HCT116 (cell line): ENCODE results near the gene PKNOX2. TPM values are rescaled to one million over a fixed set of nuclear protein-coding genes. Genes with fewer than 3 reads are reported as not detected.

Experiments used
- ATAC-seq: fragments of 200-7000 bp; cut with Tn5 transposase; 2 replicates; pipeline ENCODE4 v1.9.1; 2020; ENCODE audit warnings: mild to moderate bottlenecking, moderate library complexity
- BruUV-seq: library from RNA; stranded (reverse); fragments of 400-500 nt; replicated peaks from 2 replicates; lab custom pipeline; 2021; lab: Mats Ljungman, UMichigan
- CTCF ChIA-PET: fragments of 300-600 bp; sonication (Branson Sonifier 250); formaldehyde crosslinking; loops from one replicate; lab custom pipeline; 2021; ENCODE audit warnings: antibody characterized with exemption; lab: Charles Lee
- POLR2A ChIA-PET: fragments of 300-600, 350-600 bp; sonication (Branson Sonifier 250); formaldehyde crosslinking; loops from one replicate; lab custom pipeline; 2021; ENCODE audit warnings: antibody characterized with exemption; lab: Charles Lee
- RAD21 ChIA-PET, 2 experiments: fragments of 300-600 bp; sonication (Branson Sonifier 250); formaldehyde crosslinking; loops; one replicate each; lab custom pipeline; 2023; ENCODE audit warnings: low total read pairs in 2 of 2; ENCODE audit not compliant: uncharacterized antibody in 2 of 2, unreplicated experiment in 2 of 2, low non-redundant PET in 1 of 2; lab: Charles Lee
- DNase-seq: peaks from one replicate; pipeline ENCODE4 v3.0.0-alpha.2; 2010; ENCODE audit warnings: low read depth, low spot score
- H2AFZ ChIP-seq: fragments of 200-600 bp; shearing (Covaris generic), sonication (generic); 2 replicates; pipeline ENCODE4 v1.6.1; 2017; ENCODE audit warnings: low read depth, mixed run types, mixed read lengths, antibody characterized with exemption, low read length; ENCODE audit not compliant: poor library complexity, severe bottlenecking
- H3K27ac ChIP-seq: 2 replicates; pipeline ENCODE4 v1.5.1; 2012; ENCODE audit warnings: low read depth, low read length
- H3K27me3 ChIP-seq: fragments of 200-600 bp; sonication (generic); 2 replicates; pipeline ENCODE4 v1.6.1; 2016; ENCODE audit warnings: mixed run types, low read length, mixed read lengths; ENCODE audit not compliant: insufficient read depth
- H3K36me3 ChIP-seq, 2 experiments: fragments of 200-500 bp in 1 of 2; fragments of 200-600 bp in 1 of 2; sonication (Bioruptor generic) in 1 of 2; sonication (generic) in 1 of 2; 2 replicates each; pipeline versions ENCODE4 v1.5.1 to v1.6.1; 2014 to 2016; ENCODE audit warnings: low read length in 2 of 2, inconsistent platforms in 1 of 2, mixed read lengths in 1 of 2, mixed run types in 1 of 2; ENCODE audit not compliant: insufficient read depth in 2 of 2, control insufficient read depth in 1 of 2
- H3K4me1 ChIP-seq, 2 experiments: fragments of 200-600 bp in 1 of 2; sonication (generic) in 1 of 2; 2 replicates each; pipeline versions ENCODE4 v1.5.1 to v1.6.1; 2012 to 2017; ENCODE audit warnings: low read length in 2 of 2, inconsistent platforms in 1 of 2, mild to moderate bottlenecking in 1 of 2, mixed read lengths in 1 of 2, mixed run types in 1 of 2, moderate library complexity in 1 of 2; ENCODE audit not compliant: insufficient read depth in 2 of 2, control insufficient read depth in 1 of 2
- H3K4me2 ChIP-seq: fragments of 200-600 bp; sonication (generic); 2 replicates; pipeline ENCODE4 v1.6.1; 2017; ENCODE audit warnings: mixed run types, low read length, mixed read lengths
- H3K4me3 ChIP-seq, 2 experiments: fragments of 200-600 bp in 1 of 2; sonication (generic) in 1 of 2; replicated peaks in 1 of 2; 2 replicates each; pipeline ENCODE4 v1.5.1; 2011 to 2016; ENCODE audit warnings: low read length in 2 of 2, control low read depth in 1 of 2, low read depth in 1 of 2, mild to moderate bottlenecking in 1 of 2, mixed read lengths in 1 of 2, mixed run types in 1 of 2
- H3K79me2 ChIP-seq: fragments of 200-600 bp; sonication (generic); 2 replicates; pipeline ENCODE4 v1.6.1; 2017; ENCODE audit warnings: mild to moderate bottlenecking, mixed run types, low read length, moderate library complexity, mixed read lengths; ENCODE audit not compliant: insufficient read depth
- H3K9ac ChIP-seq: fragments of 200-600 bp; sonication (generic); 2 replicates; pipeline ENCODE4 v1.6.1; 2016; ENCODE audit warnings: low read length, mixed read lengths
- H3K9me2 ChIP-seq: fragments of 200-600 bp; sonication (generic), shearing (Covaris generic); 2 replicates; pipeline ENCODE4 v1.6.1; 2017; ENCODE audit warnings: mixed run types, mild to moderate bottlenecking, moderate library complexity; ENCODE audit not compliant: insufficient read depth
- H3K9me3 ChIP-seq, 2 experiments: fragments of 200-500 bp in 1 of 2; fragments of 200-600 bp in 1 of 2; sonication (Bioruptor generic) in 1 of 2; sonication (generic) in 1 of 2; 2 replicates each; pipeline ENCODE4 v1.6.1; 2014 to 2017; ENCODE audit warnings: low read length in 2 of 2, mixed read lengths in 2 of 2, inconsistent platforms in 1 of 2, low read depth in 1 of 2, mild to moderate bottlenecking in 1 of 2, mixed run types in 1 of 2, moderate library complexity in 1 of 2; ENCODE audit not compliant: control insufficient read depth in 1 of 2, insufficient read depth in 1 of 2
- H4K20me1 ChIP-seq: fragments of 200-600 bp; sonication (generic), shearing (Covaris generic); 2 replicates; pipeline ENCODE4 v1.6.1; 2017; ENCODE audit warnings: mixed run types, mild to moderate bottlenecking, moderate library complexity; ENCODE audit not compliant: insufficient read depth
- ATF3 ChIP-seq: IDR thresholded peaks from 2 replicates; pipeline ENCODE4 v1.6.1; 2012
- CBX3 ChIP-seq: IDR thresholded peaks from 2 replicates; pipeline ENCODE4 v1.6.1; 2012; ENCODE audit warnings: low read depth
- CEBPB ChIP-seq: IDR thresholded peaks from 2 replicates; pipeline ENCODE4 v1.6.1; 2012; ENCODE audit warnings: low read depth
- CTCF ChIP-seq, 3 experiments: fragments of 200-600 bp in 1 of 3; sonication (generic) in 1 of 3; IDR thresholded peaks in 2 of 3; conservative IDR thresholded peaks in 1 of 3; 2 replicates each; pipeline ENCODE4 v1.5.1; 2012 to 2017; ENCODE audit warnings: low read depth in 2 of 3, low read length in 2 of 3, antibody characterized with exemption in 1 of 3, borderline replicate concordance in 1 of 3, control low read depth in 1 of 3, mild to moderate bottlenecking in 1 of 3, mixed read lengths in 1 of 3, mixed run types in 1 of 3, moderate library complexity in 1 of 3; ENCODE audit not compliant: insufficient read depth in 1 of 3
- EGR1 ChIP-seq: IDR thresholded peaks from 2 replicates; pipeline ENCODE4 v1.6.1; 2012; ENCODE audit warnings: low read depth
- ELF1 ChIP-seq: IDR thresholded peaks from 2 replicates; pipeline ENCODE4 v1.6.1; 2012; ENCODE audit warnings: low read depth, borderline replicate concordance
- EZH2 ChIP-seq: fragments of 200-600 bp; sonication (generic); IDR thresholded peaks from 2 replicates; pipeline ENCODE4 v1.6.1; 2017; ENCODE audit warnings: antibody characterized with exemption, mixed run types
- EZH2phosphoT487 ChIP-seq: fragments of 200-600 bp; IDR thresholded peaks from 2 replicates; pipeline ENCODE4 v1.6.1; 2018; ENCODE audit warnings: antibody characterized with exemption, borderline replicate concordance
- FOSL1 ChIP-seq: IDR thresholded peaks from 2 replicates; pipeline ENCODE4 v1.6.1; 2012; ENCODE audit warnings: low read depth
- POLR2A ChIP-seq: IDR thresholded peaks from 2 replicates; pipeline ENCODE4 v1.7.0; 2011; ENCODE audit warnings: borderline replicate concordance; ENCODE audit not compliant: insufficient read depth, insufficient read length; ENCODE audit errors: extremely low read depth
- POLR2AphosphoS5 ChIP-seq: IDR thresholded peaks from 2 replicates; pipeline ENCODE4 v1.6.1; 2011; ENCODE audit warnings: mild to moderate bottlenecking, low read depth, low read length, moderate library complexity
- RAD21 ChIP-seq: IDR thresholded peaks from 2 replicates; pipeline ENCODE4 v1.6.1; 2012; ENCODE audit warnings: low read depth, mild to moderate bottlenecking
- REST ChIP-seq: IDR thresholded peaks from 2 replicates; pipeline ENCODE4 v1.6.1; 2012; ENCODE audit warnings: low read depth
- SIN3A ChIP-seq: IDR thresholded peaks from 2 replicates; pipeline ENCODE4 v1.6.1; 2012; ENCODE audit warnings: low read depth
- SRF ChIP-seq: IDR thresholded peaks from 2 replicates; pipeline ENCODE4 v1.6.1; 2012; ENCODE audit warnings: low read depth
- YY1 ChIP-seq: IDR thresholded peaks from 2 replicates; pipeline ENCODE4 v1.6.1; 2011; ENCODE audit warnings: low read length, low read depth, moderate library complexity, mild to moderate bottlenecking; ENCODE audit not compliant: insufficient replicate concordance; ENCODE audit errors: extremely low read depth
- ZBTB33 ChIP-seq: IDR thresholded peaks from 2 replicates; pipeline ENCODE4 v1.6.1; 2011; ENCODE audit warnings: mild to moderate bottlenecking, low read length, moderate library complexity; ENCODE audit not compliant: insufficient replicate concordance; ENCODE audit errors: extremely low read depth
- intact Hi-C: fragments of 100-400 bp; cut with micrococcal nuclease; formaldehyde crosslinking; loops from 2 replicates; pipeline ENCODE4 v1.10.0; 2022
- total RNA-seq: library from RNA; stranded (reverse); gene quantifications from one replicate; pipeline ENCODE4 v1.2.1, GENCODE V29; 2021; ENCODE audit not compliant: unreplicated experiment

PKNOX2 gene
- total RNA-seq, 1 experiment from 2014 or later: 0.20 TPM

GRCh38 chr11:125308246-125308645 is 143.7 kb downstream of the PKNOX2 start:
- Histone ChIP-seq H3K79me2 (no peaks in the 10 kb centered on the region), H3K36me3 (no peaks in the 10 kb centered on the region), H3K9me2 (no peaks in the 10 kb centered on the region), H3K4me3 (no peak overlapping the region), H4K20me1 (no peaks in the 10 kb centered on the region), H3K4me1 (no peaks in the 10 kb centered on the region), H3K9me3 (no peaks in the 10 kb centered on the region), H2AFZ (no peak overlapping the region), H3K27ac (no peak overlapping the region), H3K9ac (no peak overlapping the region), H3K4me2 (no peak overlapping the region), H3K27me3 (no peaks in the 10 kb centered on the region)
- POLR2A ChIA-PET: no interaction called here
- ATAC-seq: no peak
- intact Hi-C loops: no loop called here
- BruUV-seq: no TSS peak
- CTCF ChIA-PET: interaction anchor here (1.4 kb wide), 1 partner anchor 37 kb away, joined by 3 read pairs; no protein-coding TSS in a partner anchor
- DNase-seq: no peak
- RAD21 ChIA-PET: no interaction called here
- TF ChIP-seq CBX3 (no peak), EGR1 (no peak), CTCF (IDR thresholded peaks at IDR 0.05 in 2 of 3, conservative IDR thresholded peaks at IDR 0.05 in 1 of 3; ENCODE audit: borderline replicate concordance in 1 of 3, insufficient read depth in 1 of 3, low read depth in 2 of 3, low read length in 2 of 3) (no peak), POLR2AphosphoS5 (no peak), EZH2phosphoT487 (no peak), YY1 (no peak), SRF (no peak), ELF1 (no peak), CEBPB (no peak), SIN3A (no peak), REST (no peak), EZH2 (no peak), FOSL1 (no peak), RAD21 (no peak), POLR2A (no peak), ZBTB33 (no peak), ATF3 (no peak)
